ENCODE results near the gene ATP11A. TPM values are rescaled to one million over a fixed set of nuclear protein-coding genes. Genes with fewer than 3 reads are reported as not detected.
A peak's percentile ranks its signal among the peaks of the same experiment; 100 is the strongest.

The ATP11A gene
- total and polyA plus RNA-seq, 5 donors from 2014 or later: 3.8 to 75.7 (median 5.0) TPM

DNA sequence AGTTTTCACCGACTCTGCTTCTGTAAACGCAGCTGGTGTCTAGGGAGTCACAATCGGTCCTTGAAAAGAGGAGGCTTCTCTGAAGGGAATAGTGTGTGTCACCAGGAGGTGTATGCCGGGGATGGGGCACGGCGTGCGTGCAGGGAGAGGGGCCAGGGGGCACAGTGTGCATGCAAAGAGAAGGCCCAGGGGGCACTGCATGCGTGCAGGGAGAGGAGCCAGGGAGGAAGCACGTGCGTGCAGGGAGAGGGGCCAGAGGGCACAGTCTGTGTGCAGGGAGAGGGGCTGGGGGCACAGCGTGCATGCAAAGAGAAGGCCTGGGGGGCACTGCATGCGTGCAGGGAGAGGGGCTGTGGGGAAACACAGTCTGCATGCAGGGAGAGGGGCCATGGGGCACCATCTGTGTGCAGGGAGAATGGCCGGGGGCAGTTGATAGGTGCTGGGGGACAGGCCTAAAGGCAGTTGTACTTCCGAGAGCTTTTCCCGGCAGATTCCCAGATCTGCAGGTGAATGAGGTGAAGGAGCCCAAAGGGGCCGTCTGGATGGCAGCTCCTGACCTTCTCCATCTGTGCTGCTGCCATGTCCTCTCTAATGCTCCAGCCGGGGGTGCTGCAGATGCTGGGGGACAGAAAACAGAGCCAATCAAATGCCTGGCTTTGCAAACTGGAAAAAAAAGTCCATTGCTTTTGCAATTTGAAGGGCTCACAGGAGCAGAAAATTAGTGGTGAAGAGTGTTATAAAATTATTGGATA is 36.4 kb downstream of the ATP11A start:
- peak overlapping the region in 2 of 4 donors; percentile 10 to 26 for H3K4me3 Mint-ChIP-seq
- peaks cover 11% of the 10 kb centered on the region for H3K4me1 ChIP-seq (ENCODE audit: control insufficient read depth, insufficient read depth, low read length, poor library complexity, severe bottlenecking)
- H3K9me3 ChIP-seq (ENCODE audit: control insufficient read depth in 2 of 2, low read length in 2 of 2): no peaks in the 10 kb centered on the region
- no peaks in the 10 kb centered on the region for H3K27me3 Mint-ChIP-seq
- H3K27me3 ChIP-seq (ENCODE audit: control insufficient read depth, insufficient read depth, low read length): no peaks in the 10 kb centered on the region
- ATAC-seq (ENCODE audit: low read depth in 2 of 2) (no peak), DNase-seq (no peak)
- no peak overlapping the region for H3K27ac ChIP-seq (ENCODE audit: insufficient read depth, low read length, poor library complexity, severe bottlenecking)
- no peaks in the 10 kb centered on the region for H3K36me3 ChIP-seq (ENCODE audit: control insufficient read depth, insufficient read depth, low read length)
- H3K27ac Mint-ChIP-seq: peak overlapping the region; percentile 49 to 74 (median 51)
- H3K4me1 Mint-ChIP-seq: peaks cover 7 to 47% (median 20%) of the 10 kb centered on the region in 4 donors
- no peak overlapping the region for H3K4me3 ChIP-seq (ENCODE audit: low read depth, low read length)
- peaks cover 3% of the 10 kb centered on the region for H3K36me3 Mint-ChIP-seq
- H3K9me3 Mint-ChIP-seq: no peaks in the 10 kb centered on the region

DNA sequence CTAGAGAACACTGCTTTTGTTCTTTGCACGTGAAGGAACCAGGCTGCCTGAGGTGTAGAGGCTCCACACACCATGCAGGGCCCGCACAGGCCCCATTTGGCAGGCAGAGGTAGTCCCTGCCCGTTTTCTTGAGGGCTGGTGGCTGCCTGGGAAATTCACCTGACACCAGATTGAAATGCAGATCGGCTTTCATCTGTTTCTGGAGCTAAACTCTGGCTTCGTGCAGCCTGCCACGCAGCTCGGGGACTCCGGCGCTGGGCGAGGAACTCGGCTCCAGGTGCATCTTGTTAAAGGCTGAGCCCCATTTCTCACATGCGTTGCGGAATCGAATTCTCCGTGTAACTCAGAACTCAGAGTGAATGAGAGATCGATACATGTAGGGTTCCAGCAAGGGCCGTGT is 37.7 kb downstream of the ATP11A start:
- peaks cover 11% of the 10 kb centered on the region for H3K4me1 ChIP-seq (ENCODE audit: control insufficient read depth, insufficient read depth, low read length, poor library complexity, severe bottlenecking)
- no peak overlapping the region for H3K27ac ChIP-seq (ENCODE audit: insufficient read depth, low read length, poor library complexity, severe bottlenecking)
- DNase-seq (no peak), ATAC-seq (ENCODE audit: low read depth in 2 of 2) (no peak)
- H3K27me3 ChIP-seq (ENCODE audit: control insufficient read depth, insufficient read depth, low read length): no peaks in the 10 kb centered on the region
- no peaks in the 10 kb centered on the region for H3K36me3 ChIP-seq (ENCODE audit: control insufficient read depth, insufficient read depth, low read length)
- Mint-ChIP-seq H3K9me3 (no peaks in the 10 kb centered on the region), H3K4me1 (peaks cover 3 to 47% (median 23%) of the 10 kb centered on the region in 4 donors), H3K4me3 (no peak overlapping the region), H3K27ac (peak overlapping the region in 2 of 3 donors; percentile 7 to 26), H3K36me3 (peaks cover 10% of the 10 kb centered on the region), H3K27me3 (no peaks in the 10 kb centered on the region)
- H3K9me3 ChIP-seq (ENCODE audit: control insufficient read depth in 2 of 2, low read length in 2 of 2): no peaks in the 10 kb centered on the region
- H3K4me3 ChIP-seq (ENCODE audit: low read depth, low read length): no peak overlapping the region

DNA sequence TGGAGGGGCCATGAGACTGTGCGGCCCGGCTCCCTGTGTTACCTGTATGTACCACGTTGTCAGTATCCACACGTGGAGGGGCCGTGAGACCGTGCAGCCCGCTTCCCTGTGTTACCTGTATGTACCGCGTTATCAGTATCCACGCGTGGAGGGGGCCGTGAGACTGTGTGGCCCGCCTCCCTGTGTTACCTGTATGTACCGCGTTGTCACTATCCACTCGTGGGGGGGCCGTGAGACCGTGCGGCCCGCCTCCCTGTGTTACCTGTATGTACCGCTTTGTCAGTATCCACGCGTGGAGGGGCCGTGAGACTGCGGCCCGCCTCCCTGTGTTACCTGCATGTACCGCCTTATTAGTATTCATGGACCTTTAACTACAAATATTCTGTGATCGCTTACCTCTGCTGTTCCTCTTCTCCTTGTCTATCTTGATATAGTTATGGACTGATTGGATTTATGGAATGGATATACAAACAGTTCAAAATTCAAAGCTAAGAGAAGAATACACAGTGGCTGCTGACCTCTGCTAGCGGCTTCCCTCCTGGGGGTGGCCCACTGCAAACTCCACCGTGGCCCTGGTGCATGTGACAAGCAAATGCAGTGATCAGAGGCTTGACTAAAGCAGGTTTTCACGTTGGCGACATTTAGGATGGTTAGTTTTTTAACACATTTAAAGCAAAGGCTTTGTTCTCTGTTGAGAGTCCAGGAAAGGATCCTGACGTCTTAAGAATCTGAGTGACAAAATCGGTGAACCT is 38.7 kb downstream of the ATP11A start:
- no peak overlapping the region for H3K4me3 Mint-ChIP-seq
- H3K27me3 Mint-ChIP-seq: no peaks in the 10 kb centered on the region
- Histone ChIP-seq H3K27ac (ENCODE audit: insufficient read depth, low read length, poor library complexity, severe bottlenecking) (no peak overlapping the region), H3K4me3 (ENCODE audit: low read depth, low read length) (no peak overlapping the region), H3K36me3 (ENCODE audit: control insufficient read depth, insufficient read depth, low read length) (no peaks in the 10 kb centered on the region), H3K4me1 (ENCODE audit: control insufficient read depth, insufficient read depth, low read length, poor library complexity, severe bottlenecking) (peaks cover 11% of the 10 kb centered on the region), H3K9me3 (ENCODE audit: control insufficient read depth in 2 of 2, low read length in 2 of 2) (no peaks in the 10 kb centered on the region), H3K27me3 (ENCODE audit: control insufficient read depth, insufficient read depth, low read length) (no peaks in the 10 kb centered on the region)
- peaks cover 0 to 43% (median 24%) of the 10 kb centered on the region in 4 donors for H3K4me1 Mint-ChIP-seq
- H3K27ac Mint-ChIP-seq: no peak overlapping the region
- H3K36me3 Mint-ChIP-seq: peaks cover 10% of the 10 kb centered on the region
- no peak for ATAC-seq (ENCODE audit: low read depth in 2 of 2)
- no peaks in the 10 kb centered on the region for H3K9me3 Mint-ChIP-seq
- DNase-seq: no peak

DNA sequence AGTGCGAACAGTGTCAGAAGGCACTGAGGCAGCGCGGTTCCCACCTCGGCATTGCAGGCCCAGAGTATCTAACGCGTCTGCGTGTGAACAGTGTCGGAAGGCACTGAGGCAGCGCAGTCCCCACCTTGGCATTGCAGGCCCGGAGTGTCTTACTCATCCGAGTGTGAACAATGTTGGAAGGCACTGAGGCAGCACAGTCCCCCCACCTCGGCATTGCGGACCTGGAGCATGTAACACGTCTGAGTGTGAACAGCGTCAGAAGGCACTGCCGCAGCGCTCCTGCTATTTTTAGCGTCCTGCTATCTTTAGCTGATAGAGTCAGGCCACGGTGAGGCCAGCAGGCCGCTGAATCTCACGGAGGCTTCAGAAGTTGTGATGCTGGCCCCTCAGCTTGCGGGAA is 39.6 kb downstream of the ATP11A start:
- Mint-ChIP-seq H3K36me3 (peaks cover 10% of the 10 kb centered on the region), H3K27me3 (no peaks in the 10 kb centered on the region), H3K4me3 (no peak overlapping the region), H3K4me1 (peaks cover 0 to 41% (median 25%) of the 10 kb centered on the region in 4 donors), H3K27ac (no peak overlapping the region), H3K9me3 (no peaks in the 10 kb centered on the region)
- Histone ChIP-seq H3K27ac (ENCODE audit: insufficient read depth, low read length, poor library complexity, severe bottlenecking) (no peak overlapping the region), H3K9me3 (ENCODE audit: control insufficient read depth in 2 of 2, low read length in 2 of 2) (no peaks in the 10 kb centered on the region), H3K27me3 (ENCODE audit: control insufficient read depth, insufficient read depth, low read length) (no peaks in the 10 kb centered on the region), H3K4me3 (ENCODE audit: low read depth, low read length) (no peak overlapping the region), H3K36me3 (ENCODE audit: control insufficient read depth, insufficient read depth, low read length) (no peaks in the 10 kb centered on the region), H3K4me1 (ENCODE audit: control insufficient read depth, insufficient read depth, low read length, poor library complexity, severe bottlenecking) (peaks cover 11% of the 10 kb centered on the region)
- no peak for DNase-seq
- no peak for ATAC-seq (ENCODE audit: low read depth in 2 of 2)

DNA sequence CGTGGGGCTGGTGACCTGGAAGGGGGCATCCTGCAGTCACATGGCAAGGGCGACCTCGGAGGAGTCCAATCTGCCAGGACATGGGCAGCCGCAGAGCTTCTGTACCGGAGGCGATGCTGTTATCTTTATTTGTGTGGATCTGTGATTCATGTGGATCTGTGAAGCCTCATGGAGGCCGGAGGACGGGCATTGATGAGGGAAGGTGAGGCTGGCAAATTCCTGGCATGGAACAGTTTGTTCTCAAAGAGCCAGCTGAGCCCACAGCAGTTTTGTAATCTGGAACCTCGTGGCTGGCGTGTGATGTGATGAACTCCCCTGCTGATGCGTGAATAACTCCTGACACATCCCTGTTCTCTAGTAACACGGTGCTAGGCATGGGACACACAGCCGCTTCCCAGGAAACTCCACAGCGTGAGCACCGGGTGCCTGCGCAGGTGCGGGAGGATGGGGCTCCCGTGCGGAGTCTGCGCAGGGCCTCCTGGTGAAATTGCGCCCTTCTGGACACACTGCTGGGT is 40.4 kb downstream of the ATP11A start:
- H3K9me3 ChIP-seq (ENCODE audit: control insufficient read depth in 2 of 2, low read length in 2 of 2): no peaks in the 10 kb centered on the region
- no peaks in the 10 kb centered on the region for H3K27me3 ChIP-seq (ENCODE audit: control insufficient read depth, insufficient read depth, low read length)
- H3K4me1 ChIP-seq (ENCODE audit: control insufficient read depth, insufficient read depth, low read length, poor library complexity, severe bottlenecking): peaks cover 11% of the 10 kb centered on the region
- Mint-ChIP-seq H3K4me1 (peaks cover 0 to 36% (median 23%) of the 10 kb centered on the region in 4 donors), H3K4me3 (no peak overlapping the region), H3K27ac (no peak overlapping the region), H3K9me3 (no peaks in the 10 kb centered on the region), H3K27me3 (no peaks in the 10 kb centered on the region), H3K36me3 (peaks cover 13% of the 10 kb centered on the region)
- DNase-seq (no peak), ATAC-seq (ENCODE audit: low read depth in 2 of 2) (no peak)
- H3K27ac ChIP-seq (ENCODE audit: insufficient read depth, low read length, poor library complexity, severe bottlenecking): no peak overlapping the region
- H3K36me3 ChIP-seq (ENCODE audit: control insufficient read depth, insufficient read depth, low read length): no peaks in the 10 kb centered on the region
- H3K4me3 ChIP-seq (ENCODE audit: low read depth, low read length): no peak overlapping the region

DNA sequence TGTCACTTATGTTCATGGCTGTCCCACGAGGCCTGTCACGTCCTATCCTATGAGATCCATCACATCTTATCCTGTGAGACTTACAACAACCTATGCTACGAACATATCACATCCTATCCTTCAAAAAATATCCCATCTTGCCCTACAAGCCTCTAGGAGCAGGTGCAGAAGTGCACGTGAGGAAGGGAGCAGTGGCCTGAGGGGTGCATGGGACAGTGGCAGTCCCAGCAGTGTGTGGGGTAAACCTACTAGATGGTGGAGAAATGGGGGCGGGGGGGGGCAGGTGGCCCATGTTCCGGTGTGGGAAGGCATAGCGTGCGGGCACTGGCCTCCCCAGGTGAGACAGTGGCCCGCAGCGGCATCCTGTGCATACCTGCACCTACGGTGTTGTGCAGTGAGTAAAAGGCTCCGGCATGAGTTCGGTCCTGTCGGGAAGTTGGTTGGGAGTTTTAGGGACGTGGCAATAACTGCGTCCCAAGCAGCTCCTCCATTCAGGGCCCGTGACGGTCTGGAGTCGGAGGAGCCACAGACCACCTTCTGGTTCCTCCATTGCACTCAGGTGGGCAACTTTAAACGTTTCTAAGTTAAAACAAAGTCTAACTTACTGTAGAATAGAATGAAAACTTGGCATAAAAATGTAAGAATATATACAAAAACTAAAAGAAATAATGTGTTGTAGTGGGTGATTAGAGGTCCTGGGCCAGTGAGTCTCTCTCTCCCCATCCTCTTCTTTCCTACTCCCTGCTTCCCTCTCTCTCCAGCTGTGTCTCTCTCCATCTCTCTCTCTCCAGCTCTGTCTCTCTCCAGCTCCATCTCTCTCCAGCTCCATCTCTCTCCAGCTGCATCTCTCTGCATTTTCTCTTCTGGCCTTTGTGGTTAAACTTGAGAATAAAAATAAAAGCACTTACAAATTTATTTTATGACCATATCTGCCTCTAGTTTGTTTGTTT is 42.1 kb downstream of the ATP11A start:
- H3K27ac Mint-ChIP-seq: peak overlapping the region in 1 of 3 donors; percentile 76
- no peaks in the 10 kb centered on the region for H3K4me1 ChIP-seq (ENCODE audit: control insufficient read depth, insufficient read depth, low read length, poor library complexity, severe bottlenecking)
- H3K4me3 ChIP-seq (ENCODE audit: low read depth, low read length): no peak overlapping the region
- H3K4me3 Mint-ChIP-seq: no peak overlapping the region
- ATAC-seq (ENCODE audit: low read depth in 2 of 2) (no peak), DNase-seq (no peak)
- peaks cover 13% of the 10 kb centered on the region for H3K36me3 Mint-ChIP-seq
- no peaks in the 10 kb centered on the region for H3K27me3 ChIP-seq (ENCODE audit: control insufficient read depth, insufficient read depth, low read length)
- no peak overlapping the region for H3K27ac ChIP-seq (ENCODE audit: insufficient read depth, low read length, poor library complexity, severe bottlenecking)
- H3K27me3 Mint-ChIP-seq: no peaks in the 10 kb centered on the region
- H3K4me1 Mint-ChIP-seq: peaks cover 5 to 23% (median 14%) of the 10 kb centered on the region in 4 donors
- no peaks in the 10 kb centered on the region for H3K36me3 ChIP-seq (ENCODE audit: control insufficient read depth, insufficient read depth, low read length)
- H3K9me3 Mint-ChIP-seq: no peaks in the 10 kb centered on the region
- H3K9me3 ChIP-seq (ENCODE audit: control insufficient read depth in 2 of 2, low read length in 2 of 2): no peaks in the 10 kb centered on the region

DNA sequence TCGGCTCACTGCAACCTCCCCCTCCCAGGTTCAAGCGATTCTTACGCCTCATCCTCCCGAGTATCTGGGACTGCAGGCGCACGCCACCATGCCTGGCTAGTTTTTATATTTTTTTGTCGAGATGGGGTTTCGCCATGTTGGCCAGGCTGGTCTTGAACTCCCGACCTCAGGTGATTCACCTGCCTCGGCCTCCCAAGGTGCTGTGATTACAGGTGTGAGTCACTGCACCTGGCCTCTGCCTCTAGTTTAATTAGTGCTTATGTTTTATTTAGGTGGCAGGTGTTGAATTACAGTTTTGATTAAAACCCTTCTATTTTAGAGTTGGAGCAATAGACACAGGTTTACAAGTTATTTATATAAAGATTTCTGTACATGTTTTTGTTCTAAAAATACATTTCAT is 42.8 kb downstream of the ATP11A start:
- Mint-ChIP-seq H3K4me3 (no peak overlapping the region), H3K27me3 (no peaks in the 10 kb centered on the region), H3K36me3 (peaks cover 13% of the 10 kb centered on the region), H3K9me3 (no peaks in the 10 kb centered on the region), H3K4me1 (peaks cover 5 to 26% (median 15%) of the 10 kb centered on the region in 4 donors), H3K27ac (no peak overlapping the region)
- Histone ChIP-seq H3K27me3 (ENCODE audit: control insufficient read depth, insufficient read depth, low read length) (no peaks in the 10 kb centered on the region), H3K36me3 (ENCODE audit: control insufficient read depth, insufficient read depth, low read length) (no peaks in the 10 kb centered on the region), H3K9me3 (ENCODE audit: control insufficient read depth in 2 of 2, low read length in 2 of 2) (no peaks in the 10 kb centered on the region), H3K27ac (ENCODE audit: insufficient read depth, low read length, poor library complexity, severe bottlenecking) (no peak overlapping the region), H3K4me3 (ENCODE audit: low read depth, low read length) (no peak overlapping the region), H3K4me1 (ENCODE audit: control insufficient read depth, insufficient read depth, low read length, poor library complexity, severe bottlenecking) (no peaks in the 10 kb centered on the region)
- no peak for ATAC-seq (ENCODE audit: low read depth in 2 of 2)
- DNase-seq: no peak

Measured in CD4-positive, CD25-positive, alpha-beta regulatory T cell (primary cell).